Activated CD4-positive, alpha-beta T cell treated with anti-CD3 and anti-CD28 coated beads for 36 hours (primary cell): ENCODE measurements around the gene BCAS2. TPM values are rescaled to one million over a fixed set of nuclear protein-coding genes. Genes with fewer than 3 reads are reported as not detected.

Experiments used
- ATAC-seq: fragments of 200-7000 bp; cut with Tn5 transposase; one replicate; pipeline ENCODE4 v1.10.0; 2021; ENCODE audit warnings: mild to moderate bottlenecking, moderate library complexity
- CTCF ChIA-PET: fragments of 350-600 bp; sonication (Branson Sonifier 250); formaldehyde crosslinking; loops from one replicate; lab custom pipeline; 2021; ENCODE audit warnings: antibody characterized with exemption; lab: Charles Lee
- POLR2A ChIA-PET: fragments of 350-600 bp; sonication (Branson Sonifier 250); formaldehyde crosslinking; loops from one replicate; lab custom pipeline; 2021; ENCODE audit warnings: antibody characterized with exemption, inconsistent platforms; lab: Charles Lee
- DNase-seq: peaks from one replicate; pipeline ENCODE4 v3.0.0-alpha.2; 2020
- H3K27ac Mint-ChIP-seq: one replicate; pipeline ENCODE4 v1.8.0; 2021; ENCODE audit warnings: mixed read lengths
- H3K27me3 Mint-ChIP-seq: one replicate; pipeline ENCODE4 v1.8.0; 2021; ENCODE audit warnings: mixed read lengths
- H3K36me3 Mint-ChIP-seq: one replicate; pipeline ENCODE4 v1.8.0; 2021; ENCODE audit warnings: low read depth, mixed read lengths
- H3K4me1 Mint-ChIP-seq: one replicate; pipeline ENCODE4 v1.8.0; 2021; ENCODE audit warnings: mixed read lengths
- H3K4me3 Mint-ChIP-seq: one replicate; pipeline ENCODE4 v1.8.0; 2021; ENCODE audit warnings: mild to moderate bottlenecking, moderate library complexity, mixed read lengths
- H3K9me3 Mint-ChIP-seq: one replicate; pipeline ENCODE4 v1.8.0; 2021; ENCODE audit warnings: low read depth, mixed read lengths
- intact Hi-C, 2 experiments: fragments of 100-400 bp; cut with DNase I in 1 of 2; cut with micrococcal nuclease in 1 of 2; formaldehyde crosslinking; loops; one replicate each; pipeline versions ENCODE4 v1.14.2 to v1.15.1; 2022 to 2024; cut with DNase I, micrococcal nuclease
- total RNA-seq, 2 experiments: library from RNA; stranded (reverse); gene quantifications; one replicate each; pipeline ENCODE4 v1.2.3, GENCODE V29; 2021

The BCAS2 gene
- total RNA-seq, 2 experiments from 2014 or later, result 54.1 to 54.8 TPM

DNA sequence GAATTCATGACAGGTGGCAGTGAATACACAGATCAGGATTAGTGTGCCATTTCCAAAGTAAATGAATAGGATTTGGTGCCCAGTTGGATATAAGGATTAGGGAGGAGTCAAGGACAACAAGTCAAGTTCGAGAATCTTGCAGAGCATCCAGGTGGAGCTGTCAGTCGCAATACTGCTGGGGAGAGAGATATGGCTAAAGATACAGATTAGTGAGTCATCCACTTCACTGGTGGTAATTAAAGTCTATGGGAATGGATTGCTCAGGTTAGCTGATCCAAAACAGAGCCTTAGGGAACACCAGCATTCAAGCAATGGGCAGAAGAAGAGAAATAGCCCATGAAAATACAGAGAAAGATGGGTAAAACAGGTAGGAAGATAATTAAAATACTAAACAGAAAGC is 26.8 kb downstream of the BCAS2 start:
- Mint-ChIP-seq H3K4me3 (no peak overlapping the region), H3K27me3 (peaks cover 2% of the 10 kb centered on the region), H3K4me1 (no peaks in the 10 kb centered on the region), H3K36me3 (no peaks in the 10 kb centered on the region), H3K27ac (no peak overlapping the region), H3K9me3 (no peaks in the 10 kb centered on the region)
- DNase-seq (no peak), ATAC-seq (no peak)
- intact Hi-C loops, result no loop called here
- CTCF ChIA-PET, result interaction anchor here (1.0 kb wide), 1 partner anchor 16 kb away, joined by 4 read pairs; no protein-coding TSS in a partner anchor
- POLR2A ChIA-PET, result no interaction called here

DNA sequence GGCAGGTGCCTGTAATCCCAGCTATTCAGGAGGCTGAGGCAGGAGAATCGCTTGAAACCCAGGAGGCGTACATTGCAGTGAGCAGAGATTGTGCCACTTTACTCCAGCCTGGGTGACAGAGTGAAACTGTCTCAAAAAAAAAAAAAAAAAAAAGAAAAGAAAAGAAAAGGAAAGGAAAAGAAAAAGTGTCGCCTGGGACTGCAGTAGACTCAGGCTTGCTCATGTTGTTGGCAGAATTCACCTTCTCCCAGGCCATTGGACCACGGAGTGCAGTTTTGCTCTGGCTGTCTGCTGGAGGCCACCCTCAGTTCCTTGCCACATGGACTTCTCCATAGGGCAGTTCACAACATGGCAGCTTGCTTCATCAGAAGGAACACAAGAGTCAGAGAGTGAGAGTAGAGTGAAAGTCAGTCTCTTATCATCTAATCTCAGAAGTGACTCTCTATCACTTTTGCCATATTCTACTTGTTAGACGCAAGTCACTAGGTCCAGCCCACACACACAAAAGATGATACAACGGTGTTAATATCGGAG is 29.2 kb downstream of the BCAS2 start:
- H3K36me3 Mint-ChIP-seq, result no peaks in the 10 kb centered on the region
- ATAC-seq (no peak), DNase-seq (no peak)
- peaks cover 2% of the 10 kb centered on the region for H3K27me3 Mint-ChIP-seq
- no peaks in the 10 kb centered on the region for H3K4me1 Mint-ChIP-seq
- intact Hi-C loops, result no loop called here
- no peak overlapping the region for H3K27ac Mint-ChIP-seq
- ChIA-PET CTCF (no interaction called here), POLR2A (interaction anchor here (0.7 kb wide), 1 partner anchor 111 kb away, joined by 3 read pairs; no protein-coding TSS in a partner anchor)
- no peak overlapping the region for H3K4me3 Mint-ChIP-seq
- H3K9me3 Mint-ChIP-seq, result no peaks in the 10 kb centered on the region

DNA sequence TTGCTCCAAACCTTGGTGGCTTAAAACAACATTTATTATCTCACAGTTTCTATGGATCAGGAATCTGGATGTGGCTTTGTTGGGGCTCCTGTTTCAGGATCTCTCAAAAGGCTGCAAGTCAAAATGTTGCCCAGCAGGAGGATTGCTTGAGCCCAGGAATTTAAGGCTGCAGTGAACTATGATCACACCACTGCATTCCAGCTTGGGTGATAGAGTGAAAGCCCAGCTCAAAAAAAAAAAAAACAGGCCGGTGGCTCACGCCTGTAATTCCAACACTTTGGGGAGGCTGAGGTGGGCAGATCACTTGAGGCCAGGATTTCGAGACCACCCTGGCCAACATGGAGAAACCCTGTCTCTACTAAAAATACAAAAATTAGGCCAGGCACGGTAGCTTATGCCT is 30.0 kb downstream of the BCAS2 start:
- no peaks in the 10 kb centered on the region for H3K4me1 Mint-ChIP-seq
- ChIA-PET CTCF (no interaction called here), POLR2A (no interaction called here)
- no peak for DNase-seq
- H3K27me3 Mint-ChIP-seq, result peaks cover 2% of the 10 kb centered on the region
- ATAC-seq, result no peak
- H3K9me3 Mint-ChIP-seq, result no peaks in the 10 kb centered on the region
- intact Hi-C loops, result no loop called here
- no peaks in the 10 kb centered on the region for H3K36me3 Mint-ChIP-seq
- no peak overlapping the region for H3K27ac Mint-ChIP-seq
- H3K4me3 Mint-ChIP-seq, result no peak overlapping the region

DNA sequence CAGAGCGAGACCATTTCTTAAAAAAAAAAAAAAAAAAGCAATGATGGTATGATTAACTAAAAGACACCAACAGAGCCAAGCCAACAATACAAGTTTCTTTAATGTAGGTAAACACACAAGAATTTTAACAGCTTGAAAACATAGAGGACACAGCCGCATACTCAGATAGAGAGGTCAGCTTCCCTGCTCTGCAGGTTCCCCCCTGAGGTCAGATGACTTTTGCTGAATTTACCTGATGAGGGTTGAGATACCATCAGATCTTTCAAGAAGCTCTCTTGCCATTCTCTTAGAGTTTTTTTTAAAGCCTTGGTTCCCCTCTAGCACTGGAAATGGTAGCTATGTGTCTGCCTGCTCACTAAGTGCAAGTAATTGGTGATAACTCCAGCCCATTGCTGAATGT is 31.1 kb downstream of the BCAS2 start:
- POLR2A ChIA-PET, result no interaction called here
- intact Hi-C loops, result no loop called here
- no peaks in the 10 kb centered on the region for H3K36me3 Mint-ChIP-seq
- CTCF ChIA-PET, result no interaction called here
- H3K4me1 Mint-ChIP-seq, result no peaks in the 10 kb centered on the region
- H3K27ac Mint-ChIP-seq, result no peak overlapping the region
- peaks cover 2% of the 10 kb centered on the region for H3K27me3 Mint-ChIP-seq
- no peaks in the 10 kb centered on the region for H3K9me3 Mint-ChIP-seq
- H3K4me3 Mint-ChIP-seq, result no peak overlapping the region
- ATAC-seq (no peak), DNase-seq (no peak)

DNA sequence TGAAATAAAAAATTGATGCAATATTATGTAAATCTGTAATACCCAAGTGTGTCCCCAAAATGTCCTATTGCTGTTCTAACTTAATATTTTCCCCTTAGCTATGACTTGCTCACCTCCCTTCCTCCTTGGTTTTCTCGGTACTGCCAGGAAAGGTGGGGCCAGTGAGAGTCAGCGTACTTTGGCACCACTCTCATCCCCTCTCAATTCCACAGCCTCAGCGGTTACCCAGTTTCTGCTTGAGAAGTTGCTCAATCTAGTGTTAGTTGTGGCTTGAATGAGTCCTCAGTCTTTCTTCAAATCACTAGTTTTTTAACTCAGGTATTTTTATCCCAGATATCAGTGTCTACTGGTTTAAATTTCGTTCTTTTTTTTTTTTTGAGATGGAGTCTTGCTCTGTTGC is 32.3 kb downstream of the BCAS2 start:
- Mint-ChIP-seq H3K4me1 (no peaks in the 10 kb centered on the region), H3K36me3 (no peaks in the 10 kb centered on the region), H3K9me3 (no peaks in the 10 kb centered on the region), H3K4me3 (no peak overlapping the region), H3K27me3 (peaks cover 2% of the 10 kb centered on the region), H3K27ac (no peak overlapping the region)
- no peak for ATAC-seq
- no peak for DNase-seq
- intact Hi-C loops, result no loop called here
- CTCF ChIA-PET, result no interaction called here
- POLR2A ChIA-PET, result no interaction called here

DNA sequence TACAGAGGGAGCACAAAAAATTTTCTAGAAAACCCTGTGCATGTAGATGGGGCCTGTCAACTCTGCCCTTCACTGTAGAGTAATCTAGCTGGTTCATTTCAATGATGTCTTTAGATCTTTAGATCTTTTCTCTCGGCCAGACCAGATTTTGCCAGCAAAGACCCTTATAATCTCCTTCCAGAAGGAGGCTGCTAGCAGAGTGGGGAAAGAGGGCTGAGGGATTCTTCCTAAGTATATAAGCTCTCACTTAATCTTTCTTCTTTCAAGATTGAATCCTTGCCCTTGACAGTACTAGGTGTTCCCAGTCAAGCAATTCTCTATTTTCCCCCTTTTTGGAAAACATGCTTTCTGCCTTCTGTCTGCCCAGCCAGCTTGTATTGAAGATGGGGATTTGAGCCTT is 34.3 kb downstream of the BCAS2 start:
- H3K27ac Mint-ChIP-seq, result no peak overlapping the region
- intact Hi-C loops, result no loop called here
- H3K9me3 Mint-ChIP-seq, result no peaks in the 10 kb centered on the region
- no peaks in the 10 kb centered on the region for H3K4me1 Mint-ChIP-seq
- H3K27me3 Mint-ChIP-seq, result peaks cover 2% of the 10 kb centered on the region
- no peak for ATAC-seq
- no peak overlapping the region for H3K4me3 Mint-ChIP-seq
- DNase-seq, result no peak
- CTCF ChIA-PET, result interaction anchor here (1.3 kb wide), 1 partner anchor 200 kb away, joined by 3 read pairs; no protein-coding TSS in a partner anchor
- POLR2A ChIA-PET, result no interaction called here
- H3K36me3 Mint-ChIP-seq, result no peaks in the 10 kb centered on the region

DNA sequence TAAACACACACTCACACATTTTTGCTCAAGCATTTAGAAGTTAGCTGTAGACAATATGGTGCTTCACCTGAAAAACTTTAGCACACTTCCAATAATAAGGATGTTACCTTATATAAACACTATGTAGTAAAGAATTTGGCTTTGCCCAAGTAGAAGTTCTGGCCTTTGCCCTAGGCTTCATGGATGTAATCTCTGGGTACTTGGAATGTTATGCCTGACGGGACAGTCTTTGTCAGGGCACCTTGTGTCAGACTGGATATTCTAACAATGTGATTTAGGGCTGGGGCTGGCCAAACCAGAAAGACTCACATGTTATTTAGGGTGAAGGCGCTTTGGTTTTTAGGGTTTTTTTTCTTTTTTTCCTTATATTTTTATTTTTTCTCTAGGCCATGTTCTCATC is 35.6 kb downstream of the BCAS2 start:
- Mint-ChIP-seq H3K4me1 (no peaks in the 10 kb centered on the region), H3K27ac (no peak overlapping the region), H3K36me3 (no peaks in the 10 kb centered on the region), H3K4me3 (no peak overlapping the region), H3K27me3 (no peaks in the 10 kb centered on the region), H3K9me3 (no peaks in the 10 kb centered on the region)
- intact Hi-C loops, result no loop called here
- CTCF ChIA-PET, result no interaction called here
- ATAC-seq (no peak), DNase-seq (no peak)
- POLR2A ChIA-PET, result no interaction called here

DNA sequence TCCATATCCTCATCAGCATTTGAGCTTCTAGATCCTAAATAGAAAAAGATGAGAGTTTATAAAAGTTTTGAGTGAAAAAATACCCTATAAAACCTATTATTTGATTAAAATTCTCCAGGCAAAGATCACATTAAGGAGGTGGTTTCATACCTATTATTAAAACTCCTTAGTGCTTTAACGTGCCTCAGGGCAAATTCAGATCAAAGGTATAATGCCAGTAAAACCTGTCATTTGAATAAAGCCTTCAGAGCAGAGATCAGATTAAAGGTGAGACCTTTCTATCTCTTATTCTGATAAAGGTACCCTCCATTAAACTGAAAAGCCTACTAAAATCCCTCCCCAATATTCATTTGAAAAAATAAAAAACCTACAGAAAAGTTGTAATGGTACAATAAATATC is 36.1 kb downstream of the BCAS2 start:
- H3K4me3 Mint-ChIP-seq, result no peak overlapping the region
- H3K36me3 Mint-ChIP-seq, result no peaks in the 10 kb centered on the region
- intact Hi-C loops, result no loop called here
- POLR2A ChIA-PET, result no interaction called here
- no peaks in the 10 kb centered on the region for H3K27me3 Mint-ChIP-seq
- H3K4me1 Mint-ChIP-seq, result no peaks in the 10 kb centered on the region
- no peak overlapping the region for H3K27ac Mint-ChIP-seq
- CTCF ChIA-PET, result no interaction called here
- ATAC-seq, result no peak
- no peaks in the 10 kb centered on the region for H3K9me3 Mint-ChIP-seq
- DNase-seq, result no peak

DNA sequence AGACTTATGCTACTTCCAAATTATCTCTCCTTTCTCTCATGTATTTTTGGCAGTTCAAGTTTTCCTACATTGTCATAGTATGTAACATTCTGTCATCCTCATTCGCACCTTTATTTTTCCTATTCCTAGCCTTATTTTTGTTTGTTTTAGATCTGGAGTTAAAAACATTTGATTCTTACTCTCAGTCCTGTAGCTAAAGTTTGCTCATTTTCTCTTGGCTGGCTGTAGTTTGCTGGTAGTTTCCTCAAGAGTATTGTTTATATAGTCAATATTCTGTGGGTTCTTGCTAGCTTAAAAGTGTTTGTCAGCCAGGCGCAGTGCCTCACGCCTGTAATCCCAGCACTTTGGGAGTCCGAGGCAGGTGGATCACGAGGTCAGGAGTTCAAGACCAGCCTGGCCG is 40.6 kb downstream of the BCAS2 start:
- Mint-ChIP-seq H3K27ac (no peak overlapping the region), H3K9me3 (no peaks in the 10 kb centered on the region), H3K36me3 (no peaks in the 10 kb centered on the region), H3K4me3 (no peak overlapping the region), H3K4me1 (no peaks in the 10 kb centered on the region), H3K27me3 (no peaks in the 10 kb centered on the region)
- DNase-seq, result no peak
- intact Hi-C loops, result no loop called here
- ATAC-seq, result no peak
- ChIA-PET CTCF (no interaction called here), POLR2A (no interaction called here)

DNA sequence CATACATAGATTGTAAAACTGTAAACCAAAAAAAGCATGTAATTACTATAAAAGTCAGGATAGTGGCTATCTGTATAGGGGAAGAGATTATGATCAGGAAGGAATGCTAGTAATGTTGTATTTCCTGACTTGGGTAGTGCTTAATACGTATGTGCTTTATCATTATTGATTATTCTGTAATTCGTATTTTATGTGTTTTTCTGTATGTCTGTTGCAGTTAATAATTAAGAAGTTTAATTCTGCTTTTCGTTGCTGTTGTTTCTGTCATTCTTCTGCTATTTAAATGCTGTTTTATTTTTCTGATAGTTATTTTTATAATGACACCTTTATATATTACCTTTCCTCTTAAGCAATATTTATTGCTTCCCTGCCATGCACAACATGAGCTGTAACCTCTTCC is 41.1 kb downstream of the BCAS2 start:
- Mint-ChIP-seq H3K4me1 (no peaks in the 10 kb centered on the region), H3K4me3 (no peak overlapping the region), H3K27me3 (no peaks in the 10 kb centered on the region), H3K9me3 (no peaks in the 10 kb centered on the region), H3K27ac (no peak overlapping the region), H3K36me3 (no peaks in the 10 kb centered on the region)
- intact Hi-C loops, result no loop called here
- DNase-seq, result no peak
- CTCF ChIA-PET, result no interaction called here
- no peak for ATAC-seq
- POLR2A ChIA-PET, result no interaction called here

DNA sequence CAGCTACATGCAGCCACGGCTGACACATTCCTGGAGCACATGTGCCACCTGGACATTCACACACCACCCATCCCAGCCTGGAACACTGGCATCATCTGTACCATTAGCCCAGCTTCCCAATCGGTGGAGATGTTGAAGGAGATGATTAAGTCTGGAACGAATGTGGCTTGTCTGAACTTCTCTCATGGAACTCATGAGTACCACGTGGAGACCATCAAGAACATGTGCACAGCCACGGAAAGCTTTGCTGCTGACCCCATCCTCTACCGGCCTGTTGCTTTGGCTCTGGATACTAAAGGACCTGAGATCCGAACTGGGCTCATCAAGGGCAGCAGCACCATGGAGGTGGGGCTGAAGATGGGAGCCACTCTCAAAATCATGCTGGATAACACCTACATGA is 45.4 kb downstream of the BCAS2 start:
- H3K9me3 Mint-ChIP-seq, result no peaks in the 10 kb centered on the region
- POLR2A ChIA-PET, result no interaction called here
- intact Hi-C loops, result no loop called here
- CTCF ChIA-PET, result no interaction called here
- ATAC-seq, result no peak
- no peaks in the 10 kb centered on the region for H3K4me1 Mint-ChIP-seq
- no peak overlapping the region for H3K27ac Mint-ChIP-seq
- no peak overlapping the region for H3K4me3 Mint-ChIP-seq
- no peaks in the 10 kb centered on the region for H3K27me3 Mint-ChIP-seq
- no peaks in the 10 kb centered on the region for H3K36me3 Mint-ChIP-seq
- DNase-seq, result no peak

DNA sequence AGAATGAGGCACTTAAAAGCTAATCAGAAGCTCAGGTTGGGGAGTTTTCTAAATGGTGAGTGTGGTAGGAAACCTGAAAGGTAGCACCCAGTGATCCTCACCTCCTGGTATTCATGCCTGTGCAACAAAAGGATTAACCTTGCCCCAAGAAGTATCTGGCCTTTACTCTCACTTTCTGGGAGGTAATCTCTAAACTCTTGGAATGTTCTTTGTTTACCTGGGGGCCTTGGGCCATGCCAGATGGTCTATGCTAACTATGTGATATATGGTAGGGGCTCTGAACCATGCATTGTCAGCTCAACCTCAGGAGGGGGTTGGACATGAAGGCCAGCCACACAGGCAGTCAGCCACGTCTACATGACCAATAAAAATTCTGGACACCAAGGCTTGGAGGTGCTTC is 46.0 kb downstream of the BCAS2 start:
- ATAC-seq, result no peak
- no peak overlapping the region for H3K27ac Mint-ChIP-seq
- no peaks in the 10 kb centered on the region for H3K36me3 Mint-ChIP-seq
- no peaks in the 10 kb centered on the region for H3K27me3 Mint-ChIP-seq
- intact Hi-C loops, result no loop called here
- ChIA-PET POLR2A (no interaction called here), CTCF (interaction anchor here (0.7 kb wide), 2 partner anchors 93 to 395 kb away, joined by 3 read pairs; no protein-coding TSS in a partner anchor)
- no peaks in the 10 kb centered on the region for H3K9me3 Mint-ChIP-seq
- no peak for DNase-seq
- no peaks in the 10 kb centered on the region for H3K4me1 Mint-ChIP-seq
- no peak overlapping the region for H3K4me3 Mint-ChIP-seq

DNA sequence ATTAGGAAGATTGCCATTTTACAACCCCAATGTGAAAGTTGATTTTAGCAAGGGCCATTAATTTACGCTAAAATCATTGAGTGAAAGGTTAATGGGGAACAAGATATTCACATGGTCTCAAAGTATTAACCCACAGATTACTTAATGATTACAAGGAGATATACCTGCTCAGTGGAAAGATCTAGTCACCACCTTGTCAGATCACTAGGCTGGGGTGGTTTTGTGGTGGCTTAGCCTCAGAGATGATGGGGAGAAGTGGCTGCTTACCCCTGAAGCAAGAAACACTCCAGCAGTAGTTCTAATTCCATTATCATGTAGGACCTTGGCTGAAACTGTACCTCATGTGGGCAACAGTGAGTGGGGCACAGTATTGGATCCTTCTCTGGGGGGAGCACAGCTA is 50.3 kb downstream of the BCAS2 start:
- DNase-seq, result no peak
- no peak for ATAC-seq
- ChIA-PET POLR2A (no interaction called here), CTCF (no interaction called here)
- no peaks in the 10 kb centered on the region for H3K27me3 Mint-ChIP-seq
- H3K4me3 Mint-ChIP-seq, result no peak overlapping the region
- intact Hi-C loops, result no loop called here
- H3K4me1 Mint-ChIP-seq, result no peaks in the 10 kb centered on the region
- no peaks in the 10 kb centered on the region for H3K36me3 Mint-ChIP-seq
- H3K9me3 Mint-ChIP-seq, result no peaks in the 10 kb centered on the region
- no peak overlapping the region for H3K27ac Mint-ChIP-seq
